GM15510 (cell line): ENCODE results near the gene BLZF1.

Experiments used
- POLR2A ChIP-seq: IDR thresholded peaks from 3 replicates; pipeline ENCODE4 v1.6.1; 2011; ENCODE audit warnings: borderline replicate concordance; ENCODE audit not compliant: insufficient read length; ENCODE audit errors: extremely low read depth

The BLZF1 gene

GRCh38 chr1:169414952-169415351 lies 47.0 kb downstream of the BLZF1 start:
- no peak for TF ChIP-seq POLR2A

GRCh38 chr1:169421309-169421708 lies 53.3 kb downstream of the BLZF1 start:
- TF ChIP-seq POLR2A = no peak

GRCh38 chr1:169426174-169426705 lies 58.2 kb downstream of the BLZF1 start:
- TF ChIP-seq POLR2A = no peak

- TF ChIP-seq POLR2A = no peak
Measured at GRCh38 chr1:169427081-169427641, 59.2 kb downstream of the BLZF1 start, which contains the start of gene CCDC181. TSS of gene CCDC181 (minus strand) at chr1:169427474. CDS start at chr1:169424927, 2,547 bp downstream.
